ENCODE results near the gene DNAJC8. TPM values are rescaled to one million over a fixed set of nuclear protein-coding genes. Genes with fewer than 3 reads are reported as not detected.

The DNAJC8 gene
- total RNA-seq, 4 donors from 2014 or later, result 77.7 to 83.1 (median 79.9) TPM

GRCh38 chr1:28267633-28268032 is 34.8 kb upstream of the DNAJC8 start:
- H3K9me3 ChIP-seq, result no peaks in the 10 kb centered on the region
- H3K27ac ChIP-seq, result no peak overlapping the region
- TF ChIP-seq EP300 (IDR thresholded peaks at IDR 0.05) (no peak), POLR2A (IDR thresholded peaks at IDR 0.05) (no peak)
- TF ChIP-seq, protein P1, sequence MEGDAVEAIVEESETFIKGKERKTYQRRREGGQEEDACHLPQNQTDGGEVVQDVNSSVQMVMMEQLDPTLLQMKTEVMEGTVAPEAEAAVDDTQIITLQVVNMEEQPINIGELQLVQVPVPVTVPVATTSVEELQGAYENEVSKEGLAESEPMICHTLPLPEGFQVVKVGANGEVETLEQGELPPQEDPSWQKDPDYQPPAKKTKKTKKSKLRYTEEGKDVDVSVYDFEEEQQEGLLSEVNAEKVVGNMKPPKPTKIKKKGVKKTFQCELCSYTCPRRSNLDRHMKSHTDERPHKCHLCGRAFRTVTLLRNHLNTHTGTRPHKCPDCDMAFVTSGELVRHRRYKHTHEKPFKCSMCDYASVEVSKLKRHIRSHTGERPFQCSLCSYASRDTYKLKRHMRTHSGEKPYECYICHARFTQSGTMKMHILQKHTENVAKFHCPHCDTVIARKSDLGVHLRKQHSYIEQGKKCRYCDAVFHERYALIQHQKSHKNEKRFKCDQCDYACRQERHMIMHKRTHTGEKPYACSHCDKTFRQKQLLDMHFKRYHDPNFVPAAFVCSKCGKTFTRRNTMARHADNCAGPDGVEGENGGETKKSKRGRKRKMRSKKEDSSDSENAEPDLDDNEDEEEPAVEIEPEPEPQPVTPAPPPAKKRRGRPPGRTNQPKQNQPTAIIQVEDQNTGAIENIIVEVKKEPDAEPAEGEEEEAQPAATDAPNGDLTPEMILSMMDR (IDR thresholded peaks at IDR 0.05), result no peak
- no peak for DNase-seq (ENCODE audit: low spot score in 2 of 2)
- no peaks in the 10 kb centered on the region for H3K4me1 ChIP-seq
- no peaks in the 10 kb centered on the region for H3K27me3 ChIP-seq
- H3K36me3 ChIP-seq, result peaks cover 0 to 26% (median 0%) of the 10 kb centered on the region in 3 donors
- H3K4me3 ChIP-seq, result no peak overlapping the region
- WGBS, 2 donors, result 79 to 80% methylated on average over 2 of the region's 2 CpGs

GRCh38 chr1:28266920-28267322 is 34.1 kb upstream of the DNAJC8 start:
- Histone ChIP-seq H3K9me3 (no peaks in the 10 kb centered on the region), H3K4me1 (peaks cover 0 to 5% (median 0%) of the 10 kb centered on the region in 4 donors), H3K36me3 (peaks cover 0 to 18% (median 0%) of the 10 kb centered on the region in 3 donors), H3K27ac (no peak overlapping the region), H3K4me3 (no peak overlapping the region), H3K27me3 (no peaks in the 10 kb centered on the region)
- TF ChIP-seq POLR2A (IDR thresholded peaks at IDR 0.05) (no peak), EP300 (IDR thresholded peaks at IDR 0.05) (no peak)
- TF ChIP-seq, protein P1 (IDR thresholded peaks at IDR 0.05), result no peak
- DNase-seq (ENCODE audit: low spot score in 2 of 2), result no peak
- WGBS, 2 donors, result 51 to 53% methylated on average over 5 of the region's 5 CpGs

GRCh38 chr1:28265577-28265976 is 32.7 kb upstream of the DNAJC8 start:
- peaks cover 0 to 18% (median 9%) of the 10 kb centered on the region in 4 donors for H3K4me1 ChIP-seq
- no peaks in the 10 kb centered on the region for H3K27me3 ChIP-seq
- peaks cover 0 to 5% (median 0%) of the 10 kb centered on the region in 3 donors for H3K36me3 ChIP-seq
- no peak for TF ChIP-seq EP300 (IDR thresholded peaks at IDR 0.05)
- TF ChIP-seq POLR2A (IDR thresholded peaks at IDR 0.05), result no peak
- TF ChIP-seq, protein P1 (IDR thresholded peaks at IDR 0.05), result no peak
- H3K4me3 ChIP-seq, result no peak overlapping the region
- no peaks in the 10 kb centered on the region for H3K9me3 ChIP-seq
- H3K27ac ChIP-seq, result no peak overlapping the region
- WGBS, 2 donors, result 86 to 93% methylated on average over 8 of the region's 8 CpGs
- DNase-seq (ENCODE audit: low spot score in 2 of 2), result no peak

DNA sequence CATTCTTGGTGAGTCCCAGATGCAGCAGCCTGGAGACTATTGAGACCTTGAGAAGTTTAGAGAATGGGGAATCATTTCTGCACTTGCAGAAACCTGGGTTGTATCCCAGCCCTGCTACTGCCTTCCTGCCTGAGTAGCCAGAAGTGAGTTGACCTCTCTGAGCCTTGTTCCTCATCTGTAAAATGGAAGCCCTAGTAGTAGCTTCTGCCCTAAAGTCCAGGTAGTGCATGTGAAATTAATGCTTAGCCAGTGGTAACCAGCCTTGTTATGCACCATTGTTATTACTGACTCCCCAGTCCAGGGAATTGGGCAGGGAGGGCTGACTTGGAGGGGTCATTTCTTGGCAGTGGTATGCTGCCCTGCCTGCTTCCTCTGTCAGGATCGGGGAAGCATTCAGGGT is 32.1 kb upstream of the DNAJC8 start:
- Histone ChIP-seq H3K36me3 (peaks cover 0 to 1% (median 0%) of the 10 kb centered on the region in 3 donors), H3K9me3 (no peaks in the 10 kb centered on the region), H3K4me1 (peaks cover 0 to 18% (median 10%) of the 10 kb centered on the region in 4 donors), H3K27ac (no peak overlapping the region), H3K27me3 (no peaks in the 10 kb centered on the region), H3K4me3 (no peak overlapping the region)
- WGBS, 2 donors, result 82 to 100% methylated on average over 1 of the region's 1 CpG
- TF ChIP-seq, protein P1 (IDR thresholded peaks at IDR 0.05), result no peak
- TF ChIP-seq EP300 (IDR thresholded peaks at IDR 0.05), result no peak
- TF ChIP-seq POLR2A (IDR thresholded peaks at IDR 0.05), result no peak
- no peak for DNase-seq (ENCODE audit: low spot score in 2 of 2)

DNA sequence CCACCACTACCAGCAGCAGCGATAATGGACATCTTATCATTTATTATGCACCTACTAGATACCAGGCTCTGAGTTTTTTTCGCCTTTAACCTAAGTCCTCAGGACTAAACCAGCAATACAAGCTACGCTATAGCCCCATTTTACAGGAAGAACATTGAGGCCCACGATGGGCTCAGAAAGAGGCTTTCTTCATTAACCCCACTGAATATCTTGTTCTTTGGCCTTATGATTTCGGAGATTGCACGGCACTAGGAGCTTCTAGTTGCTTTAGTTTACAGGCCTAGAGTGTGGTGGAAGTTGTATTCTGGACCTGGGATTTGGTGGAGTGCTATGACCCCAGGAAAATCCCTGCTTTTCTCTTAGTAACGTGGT is 28.0 kb upstream of the DNAJC8 start:
- Histone ChIP-seq H3K36me3 (no peaks in the 10 kb centered on the region), H3K4me3 (peak overlapping the region; percentile 68 to 100 (median 94)), H3K27ac (peak overlapping the region in 2 of 4 donors; percentile 89 to 90)

More for the DNA sequence above, 28.0 kb upstream of the DNAJC8 start:
- DNase-seq (ENCODE audit: low spot score in 2 of 2), result no peak
- 54 to 55% methylated on average over 7 of the region's 7 CpGs for whole genome bisulfite sequencing, 2 donors
- Histone ChIP-seq H3K27me3 (no peaks in the 10 kb centered on the region), H3K9me3 (no peaks in the 10 kb centered on the region), H3K4me1 (peaks cover 0 to 28% (median 16%) of the 10 kb centered on the region in 4 donors)
- TF ChIP-seq EP300 (IDR thresholded peaks at IDR 0.05) (no peak), POLR2A (IDR thresholded peaks at IDR 0.05) (no peak)
- TF ChIP-seq, protein P1 (IDR thresholded peaks at IDR 0.05), result no peak

Measured in tibial nerve (tissue), 4 donors.